ENCODE measurements around the gene SLC29A4.
"Not testable (repeated sequence)": the region's sequence is repeated elsewhere in the genome, so short reads cannot be mapped to it uniquely, and the experiment has no call there.

Gene SLC29A4

GRCh38 chr7:5282543-5283316 is at the start of gene SLC29A4:
Gene SLC29A4 (plus strand): TSS chr7:5282943. CDS start chr7:5287817, 4,874 bp downstream.
- no peak for DNase-seq

- no peak for DNase-seq
These were observed 47.6 kb upstream of the SLC29A4 start for GRCh38 chr7:5234852-5235831.

GRCh38 chr7:5237286-5237685 is 45.5 kb upstream of the SLC29A4 start:
- no peak for DNase-seq

- DNase-seq: no peak
These were observed 44.2 kb upstream of the SLC29A4 start for GRCh38 chr7:5238500-5238899.

GRCh38 chr7:5243261-5243660 is 39.5 kb upstream of the SLC29A4 start:
- no peak for DNase-seq

- DNase-seq: no peak
These were observed 34.4 kb upstream of the SLC29A4 start for GRCh38 chr7:5248201-5248885.

GRCh38 chr7:5250787-5251186 is 32.0 kb upstream of the SLC29A4 start:
- not testable (repeated sequence) for DNase-seq

GRCh38 chr7:5253529-5253928 is 29.2 kb upstream of the SLC29A4 start:
- not testable (repeated sequence) for DNase-seq

- not testable (repeated sequence) for DNase-seq
These were observed 28.4 kb upstream of the SLC29A4 start for GRCh38 chr7:5254371-5254770.

- no peak for DNase-seq
These were observed 26.9 kb upstream of the SLC29A4 start for GRCh38 chr7:5255832-5256231.

GRCh38 chr7:5260530-5261068 is 22.1 kb upstream of the SLC29A4 start:
- DNase-seq: not testable (repeated sequence)

- DNase-seq: not testable (repeated sequence)
These were observed 19.7 kb upstream of the SLC29A4 start for GRCh38 chr7:5263066-5263465.

GRCh38 chr7:5265320-5266190 is 17.2 kb upstream of the SLC29A4 start:
- DNase-seq: no peak

- no peak for DNase-seq
These were observed 16.3 kb upstream of the SLC29A4 start for GRCh38 chr7:5266191-5267028.

- DNase-seq: not testable (repeated sequence)
These were observed 14.9 kb upstream of the SLC29A4 start for GRCh38 chr7:5267829-5268228.

- not testable (repeated sequence) for DNase-seq
These were observed 12.6 kb upstream of the SLC29A4 start for GRCh38 chr7:5269992-5270657.

- no peak for DNase-seq
These were observed 12.0 kb upstream of the SLC29A4 start for GRCh38 chr7:5270788-5271187.

GRCh38 chr7:5273831-5274405 is 8.8 kb upstream of the SLC29A4 start:
- DNase-seq: not testable (repeated sequence)

GRCh38 chr7:5274441-5274840 is 8.3 kb upstream of the SLC29A4 start:
- no peak for DNase-seq

GRCh38 chr7:5274985-5275431 is 7.7 kb upstream of the SLC29A4 start:
- DNase-seq: not testable (repeated sequence)
